HepG2 (cell line): ENCODE results near the gene MTG1. TPM values are rescaled to one million over a fixed set of nuclear protein-coding genes. Genes with fewer than 3 reads are reported as not detected.

Experiments
- ARID4A ChIP-seq: sonication (generic); formaldehyde crosslinking; IDR thresholded peaks from 2 replicates; pipeline ENCODE4 v1.5.0; 2020; ENCODE audit warnings: mild to moderate bottlenecking, missing genetic modification reagents, borderline replicate concordance
- ARNT2 ChIP-seq: sonication (generic); formaldehyde crosslinking; IDR thresholded peaks from 2 replicates; pipeline ENCODE4 v1.8.0; 2022; ENCODE audit warnings: mild to moderate bottlenecking, low read depth, missing genetic modification reagents, moderate library complexity
- FOXA1 ChIP-seq, 2 experiments: fragments of 450-650 bp in 1 of 2; sonication (generic) in 1 of 2; formaldehyde crosslinking in 1 of 2; IDR thresholded peaks; 2 replicates each; pipeline versions ENCODE4 v1.4.0 to v1.6.1; 2016 to 2020; ENCODE audit warnings: missing genetic modification reagents in 1 of 2
- GABPA ChIP-seq, 2 experiments: IDR thresholded peaks; 2 replicates each; pipeline ENCODE4 v1.6.1; 2011 to 2016; ENCODE audit warnings: low read depth in 2 of 2, low read length in 1 of 2, missing biosample characterization in 1 of 2, missing genetic modification characterization in 1 of 2
- HNF4A ChIP-seq: sonication (generic); formaldehyde crosslinking; IDR thresholded peaks from 2 replicates; pipeline ENCODE4 v1.4.0; 2020; ENCODE audit warnings: missing genetic modification reagents
- JARID2 ChIP-seq: sonication (generic); formaldehyde crosslinking; IDR thresholded peaks from 2 replicates; pipeline ENCODE4 v1.8.1; 2023; ENCODE audit warnings: missing genetic modification reagents, inconsistent platforms; ENCODE audit not compliant: insufficient replicate concordance
- KAT2B ChIP-seq: fragments of 150-350 bp; IDR thresholded peaks from 2 replicates; pipeline ENCODE4 v1.6.1; 2014; ENCODE audit warnings: low read depth, low read length, borderline replicate concordance
- KLF12 ChIP-seq: sonication (generic); formaldehyde crosslinking; IDR thresholded peaks from 2 replicates; pipeline ENCODE4 v1.4.0; 2020; ENCODE audit warnings: missing genetic modification reagents, borderline replicate concordance
- MAZ ChIP-seq, 2 experiments: sonication (generic) in 1 of 2; formaldehyde crosslinking in 1 of 2; IDR thresholded peaks; 2 replicates each; pipeline versions ENCODE4 v1.5.0 to v1.6.1; 2012 to 2020; ENCODE audit warnings: low read depth in 2 of 2, mild to moderate bottlenecking in 2 of 2, borderline replicate concordance in 1 of 2, improper control_type of control experiment in 1 of 2, low read length in 1 of 2, missing genetic modification reagents in 1 of 2, moderate library complexity in 1 of 2
- MXD4 ChIP-seq: IDR thresholded peaks from 2 replicates; pipeline ENCODE4 v1.6.1; 2016; ENCODE audit warnings: mild to moderate bottlenecking, missing biosample characterization, missing genetic modification reagents
- NR2F1 ChIP-seq, 2 experiments: fragments of 450-650 bp in 1 of 2; formaldehyde crosslinking in 1 of 2; IDR thresholded peaks; 2 replicates each; pipeline versions ENCODE4 v1.5.0 to v1.6.1; 2016 to 2020; ENCODE audit warnings: mild to moderate bottlenecking in 1 of 2, missing compliant biosample characterization in 1 of 2, missing genetic modification reagents in 1 of 2, moderate library complexity in 1 of 2
- SNAPC5 ChIP-seq: sonication (generic); formaldehyde crosslinking; IDR thresholded peaks from 2 replicates; pipeline ENCODE4 v1.8.1; 2023; ENCODE audit warnings: mild to moderate bottlenecking, missing genetic modification reagents, borderline replicate concordance
- SP1 ChIP-seq, 2 experiments: fragments of 450-650 bp in 1 of 2; sonication (generic) in 1 of 2; formaldehyde crosslinking in 1 of 2; IDR thresholded peaks; 2 replicates each; pipeline versions ENCODE4 v1.4.0 to v1.6.1; 2016 to 2020; ENCODE audit warnings: missing genetic modification reagents in 1 of 2
- STAT5B ChIP-seq: sonication (generic); formaldehyde crosslinking; IDR thresholded peaks from 2 replicates; pipeline ENCODE4 v1.4.0; 2020; ENCODE audit warnings: missing genetic modification reagents
- ZBTB42 ChIP-seq: sonication (generic); formaldehyde crosslinking; IDR thresholded peaks from 2 replicates; pipeline ENCODE4 v1.5.0; 2020; ENCODE audit warnings: mild to moderate bottlenecking, missing genetic modification reagents
- ZFP91 ChIP-seq: sonication (generic); formaldehyde crosslinking; IDR thresholded peaks from 2 replicates; pipeline ENCODE4 v1.9.0; 2022; ENCODE audit warnings: missing genetic modification reagents, mild to moderate bottlenecking, borderline replicate concordance
- ZNF160 ChIP-seq: sonication (generic); formaldehyde crosslinking; IDR thresholded peaks from 2 replicates; pipeline ENCODE4 v1.8.0; 2022; ENCODE audit warnings: mild to moderate bottlenecking, inconsistent platforms, missing genetic modification reagents
- ZNF329 ChIP-seq: sonication (generic); formaldehyde crosslinking; IDR thresholded peaks from 2 replicates; pipeline ENCODE4 v1.9.0; 2021; ENCODE audit warnings: low read depth, mild to moderate bottlenecking, missing genetic modification reagents
- ZNF598 ChIP-seq: sonication (generic); formaldehyde crosslinking; IDR thresholded peaks from 2 replicates; pipeline ENCODE4 v1.5.1; 2020; ENCODE audit warnings: mild to moderate bottlenecking, missing genetic modification reagents, borderline replicate concordance
- ZNF772 ChIP-seq: sonication (generic); formaldehyde crosslinking; IDR thresholded peaks from 2 replicates; pipeline ENCODE4 v1.5.0; 2020; ENCODE audit warnings: mild to moderate bottlenecking, missing genetic modification reagents
- polyA plus RNA-seq, 8 experiments: library from polyadenylated mRNA; depleted of rRNA in 3 of 8; stranded (reverse) in 7 of 8; unstranded in 1 of 8; fragments of >200 nt; fragmentation: Illumina TruSeq in 4 of 8; extraction: Trizol in 4 of 8; gene quantifications; 2 replicates each; pipeline versions ENCODE4 v1.2.1 to v1.2.3, GENCODE V29; 2011 to 2016; ENCODE audit warnings: low read depth in 4 of 8, missing spikeins in 1 of 8, mixed read lengths in 1 of 8; ENCODE audit not compliant: insufficient read depth in 1 of 8
- total RNA-seq, 5 experiments: library from RNA; depleted of rRNA; stranded (reverse); fragments of >200 nt; fragmentation: Illumina TruSeq; extraction: Trizol; gene quantifications; 2 replicates each; pipeline ENCODE4 v1.2.3, GENCODE V29; 2016; ENCODE audit warnings: low read depth in 1 of 5

Gene MTG1
- total and polyA plus RNA-seq, 2 of the 13 experiments (the other 11 are each of a cell fraction or from before 2014, with no cell fraction given) = 42.0 to 103 TPM

GRCh38 chr10:133357285-133358161 lies 36.4 kb upstream of the MTG1 start, which contains the start of gene FUOM (continued):
- TF ChIP-seq ZFP91 (peak; percentile 70; the same call in 1 of the 2 replicates), ZNF772 (CRISPR knock-in tag) (0 out of 2 replicates have a peak, but pooled peaks have one; percentile 15), ZNF598 (CRISPR knock-in tag) (0 out of 2 replicates have a peak, but pooled peaks have one; percentile 25), HNF4A (peak; percentile 30; the same call in 1 of the 2 replicates), GABPA (IDR thresholded peaks at IDR 0.05; ENCODE audit: low read depth, low read length) (no peak), GABPA (CRISPR knock-in tag; IDR thresholded peaks at IDR 0.05; ENCODE audit: low read depth) (peak; percentile 61; the same call in 1 of the 2 replicates), ZNF329 (no peak), NR2F1 (CRISPR knock-in tag; IDR thresholded peaks at IDR 0.05) (peak in 1 of 2 experiments; percentile 57; a peak in 3 of 4 replicates), JARID2 (CRISPR knock-in tag) (no peak), SNAPC5 (no peak), MAZ (IDR thresholded peaks at IDR 0.05; ENCODE audit: borderline replicate concordance, low read depth, low read length) (no peak), MAZ (CRISPR knock-in tag; IDR thresholded peaks at IDR 0.05; ENCODE audit: low read depth) (peak; percentile 76), ZNF160 (CRISPR knock-in tag) (peak; percentile 66; the same call in 1 of the 2 replicates), ARID4A (CRISPR knock-in tag) (peak; percentile 48), STAT5B (CRISPR knock-in tag) (0 out of 2 replicates have a peak, but pooled peaks have one; percentile 44), SP1 (IDR thresholded peaks at IDR 0.05) (no peak), SP1 (CRISPR knock-in tag; IDR thresholded peaks at IDR 0.05) (peak; percentile 75), FOXA1 (IDR thresholded peaks at IDR 0.05) (no peak), FOXA1 (CRISPR knock-in tag; IDR thresholded peaks at IDR 0.05) (no peak), KAT2B (no peak), KLF12 (CRISPR knock-in tag) (0 out of 2 replicates have a peak, but pooled peaks have one; percentile 48), ARNT2 (CRISPR knock-in tag) (peak; percentile 61; the same call in 1 of the 2 replicates), ZBTB42 (CRISPR knock-in tag) (no peak; the same call in 1 of the 2 replicates), MXD4 (CRISPR knock-in tag) (peak; percentile 77)
